GM23338 (cell line): Measurements from ENCODE around the gene HMOX2. TPM values are rescaled to one million over a fixed set of nuclear protein-coding genes. Genes with fewer than 3 reads are reported as not detected.

ENCODE experiments used
- ATAC-seq: fragments of 200-7000 bp; cut with Tn5 transposase; 3 replicates; pipeline ENCODE4 v1.9.1; 2020
- DNase-seq: peaks from one replicate; pipeline ENCODE4 v3.0.0-alpha.2; 2015; ENCODE audit warnings: low spot score
- H2AFZ ChIP-seq: fragments of 200-600 bp; sonication (generic); 2 replicates; pipeline ENCODE4 v1.8.0; 2016; ENCODE audit warnings: antibody characterized with exemption, mild to moderate bottlenecking, moderate library complexity
- H3F3A ChIP-seq: fragments of 200-600 bp; sonication (generic); replicated peaks from 2 replicates; pipeline ENCODE4 v1.8.0; 2017; ENCODE audit warnings: antibody characterized with exemption, mixed run types, low read depth
- H3K27ac ChIP-seq: fragments of 200-600 bp; sonication (generic); 2 replicates; pipeline ENCODE4 v1.6.1; 2016; ENCODE audit warnings: low read depth
- H3K27me3 ChIP-seq: fragments of 200-600 bp; sonication (generic); 2 replicates; pipeline ENCODE4 v1.8.0; 2016; ENCODE audit warnings: mild to moderate bottlenecking, mixed run types, moderate library complexity; ENCODE audit not compliant: insufficient read depth
- H3K36me3 ChIP-seq: fragments of 200-600 bp; sonication (generic); 2 replicates; pipeline ENCODE4 v1.8.0; 2016; ENCODE audit warnings: mild to moderate bottlenecking; ENCODE audit not compliant: insufficient read depth
- H3K4me1 ChIP-seq: fragments of 200-600 bp; sonication (generic); 2 replicates; pipeline ENCODE4 v1.8.0; 2016; ENCODE audit warnings: mild to moderate bottlenecking, moderate library complexity; ENCODE audit not compliant: insufficient read depth
- H3K4me2 ChIP-seq: fragments of 200-600 bp; sonication (generic); 2 replicates; pipeline ENCODE4 v1.7.1; 2017; ENCODE audit warnings: mixed run types
- H3K4me3 ChIP-seq: fragments of 200-600 bp; sonication (generic); 2 replicates; pipeline ENCODE4 v1.6.1; 2016; ENCODE audit warnings: mixed run types
- H3K79me2 ChIP-seq: fragments of 200-600 bp; sonication (generic); replicated peaks from 2 replicates; pipeline ENCODE4 v1.8.0; 2017; ENCODE audit warnings: mild to moderate bottlenecking; ENCODE audit not compliant: insufficient read depth
- H3K9me2 ChIP-seq: fragments of 200-600 bp; sonication (generic); 2 replicates; pipeline ENCODE4 v1.8.0; 2017; ENCODE audit not compliant: insufficient read depth
- H4K20me1 ChIP-seq: fragments of 200-600 bp; sonication (generic); replicated peaks from 2 replicates; pipeline ENCODE4 v1.8.0; 2017; ENCODE audit warnings: mild to moderate bottlenecking; ENCODE audit not compliant: insufficient read depth
- H3K27ac Mint-ChIP-seq: 2 replicates; pipeline ENCODE4 v1.8.0; 2020; ENCODE audit warnings: inconsistent platforms, mild to moderate bottlenecking, moderate library complexity, mixed read lengths
- H3K27me3 Mint-ChIP-seq: 3 replicates; pipeline ENCODE4 v1.8.0; 2022; ENCODE audit warnings: low read depth, mild to moderate bottlenecking, moderate library complexity, mixed read lengths, inconsistent platforms; ENCODE audit not compliant: insufficient read depth, poor library complexity
- H3K36me3 Mint-ChIP-seq: 3 replicates; pipeline ENCODE4 v1.8.0; 2021; ENCODE audit warnings: low read depth, mild to moderate bottlenecking, inconsistent platforms, moderate library complexity, mixed read lengths
- H3K4me1 Mint-ChIP-seq: 3 replicates; pipeline ENCODE4 v1.8.0; 2020; ENCODE audit warnings: mild to moderate bottlenecking, inconsistent platforms, mixed read lengths
- H3K4me3 Mint-ChIP-seq: 3 replicates; pipeline ENCODE4 v1.8.0; 2021; ENCODE audit warnings: moderate library complexity, mild to moderate bottlenecking, inconsistent platforms, mixed read lengths
- H3K9me3 Mint-ChIP-seq: 3 replicates; pipeline ENCODE4 v1.8.0; 2020; ENCODE audit warnings: moderate library complexity, mild to moderate bottlenecking, inconsistent platforms, mixed read lengths
- CREB1 ChIP-seq: fragments of 250-450 bp; sonication (Bioruptor Pico); IDR thresholded peaks from 2 replicates; pipeline ENCODE4 v1.5.0; 2020; ENCODE audit warnings: low read depth, mild to moderate bottlenecking, moderate library complexity
- CTCF ChIP-seq, 2 experiments: fragments of 200-600 bp in 1 of 2; sonication (generic) in 1 of 2; conservative IDR thresholded peaks; 2 replicates each; pipeline versions ENCODE4 v1.5.1 to v1.6.1; 2016 to 2017; ENCODE audit warnings: antibody characterized with exemption in 2 of 2, low read depth in 2 of 2, mild to moderate bottlenecking in 2 of 2, moderate library complexity in 1 of 2
- ETS1 ChIP-seq: IDR thresholded peaks from 2 replicates; pipeline ENCODE4 v1.6.1; 2016; ENCODE audit warnings: antibody characterized with exemption
- EZH2 ChIP-seq: fragments of 200-600 bp; sonication (generic); IDR thresholded peaks from one replicate; pipeline ENCODE4 v1.8.0; 2017; ENCODE audit warnings: antibody characterized with exemption, mild to moderate bottlenecking, low read depth; ENCODE audit not compliant: unreplicated experiment
- EZH2phosphoT487 ChIP-seq: fragments of 200-600 bp; sonication (generic); IDR thresholded peaks from one replicate; pipeline ENCODE4 v1.8.1; 2018; ENCODE audit warnings: antibody characterized with exemption; ENCODE audit not compliant: unreplicated experiment
- JUNB ChIP-seq: IDR thresholded peaks from one replicate; pipeline ENCODE4 v1.6.1; 2016; ENCODE audit warnings: antibody characterized with exemption; ENCODE audit not compliant: unreplicated experiment
- NANOG ChIP-seq: IDR thresholded peaks from 2 replicates; pipeline ENCODE4 v1.6.1; 2016; ENCODE audit warnings: antibody characterized with exemption, borderline replicate concordance
- POLR2AphosphoS5 ChIP-seq: IDR thresholded peaks from 2 replicates; pipeline ENCODE4 v1.6.1; 2016; ENCODE audit warnings: antibody characterized with exemption, low read depth
- STAT1 ChIP-seq: IDR thresholded peaks from one replicate; pipeline ENCODE4 v1.6.1; 2016; ENCODE audit warnings: antibody characterized with exemption; ENCODE audit not compliant: unreplicated experiment
- ZNF114 ChIP-seq: fragments of 250-450 bp; sonication (Bioruptor Pico); IDR thresholded peaks from 2 replicates; pipeline ENCODE4 v1.5.0; 2020; ENCODE audit warnings: mild to moderate bottlenecking, moderate library complexity
- ZNF331 ChIP-seq: fragments of 250-450 bp; sonication (Bioruptor Pico); IDR thresholded peaks from 2 replicates; pipeline ENCODE4 v1.5.0; 2020; ENCODE audit warnings: low read depth, mild to moderate bottlenecking, moderate library complexity
- polyA plus RNA-seq: library from polyadenylated mRNA; unstranded; fragments of >200 nt; fragmentation: Nextera tagmentation; extraction: Ambion mirVana; gene quantifications from 2 replicates; pipeline ENCODE4 v1.2.1, GENCODE V29; 2016
- total RNA-seq: library from RNA; depleted of rRNA; stranded (reverse); fragments of >200 nt; shearing (Covaris generic); gene quantifications from 2 replicates; pipeline ENCODE4 v1.2.3, GENCODE V29; 2014
- TF ChIP-seq, protein P1 (sequence below): IDR thresholded peaks from one replicate; pipeline ENCODE4 v1.6.1; 2018; ENCODE audit warnings: antibody characterized with exemption; ENCODE audit not compliant: unreplicated experiment
- TF ChIP-seq, protein P2 (sequence below): fragments of 250-450 bp; sonication (Bioruptor Pico); IDR thresholded peaks from 2 replicates; pipeline ENCODE4 v1.5.0; 2020; ENCODE audit warnings: mild to moderate bottlenecking, moderate library complexity

Gene HMOX2
- total and polyA plus RNA-seq, 2 experiments from 2014 or later: 33.0 to 38.1 TPM

GRCh38 chr16:4433228-4433627 is 43.0 kb upstream of the HMOX2 start:
- Histone ChIP-seq H3K4me3 (no peak overlapping the region), H3K79me2 (peaks cover 23% of the 10 kb centered on the region), H3K4me1 (no peaks in the 10 kb centered on the region), H3K27me3 (no peaks in the 10 kb centered on the region), H3K4me2 (no peak overlapping the region), H3K9me2 (no peaks in the 10 kb centered on the region), H2AFZ (no peak overlapping the region), H4K20me1 (peaks cover 21% of the 10 kb centered on the region), H3K27ac (no peak overlapping the region), H3F3A (no peaks in the 10 kb centered on the region), H3K36me3 (peaks cover 36% of the 10 kb centered on the region; the same call in 1 of the 2 replicates)
- Mint-ChIP-seq H3K27ac (no peak overlapping the region; the same call in 1 of the 2 replicates), H3K4me1 (no peaks in the 10 kb centered on the region), H3K4me3 (no peak overlapping the region), H3K36me3 (peaks cover 48% of the 10 kb centered on the region), H3K9me3 (no peaks in the 10 kb centered on the region), H3K27me3 (peaks cover 4% of the 10 kb centered on the region)
- TF ChIP-seq EZH2: no peak
- TF ChIP-seq EZH2phosphoT487: no peak
- TF ChIP-seq NANOG: no peak
- no peak for TF ChIP-seq JUNB
- no peak for TF ChIP-seq ZNF331 (CRISPR knock-in tag)
- TF ChIP-seq, protein P1, sequence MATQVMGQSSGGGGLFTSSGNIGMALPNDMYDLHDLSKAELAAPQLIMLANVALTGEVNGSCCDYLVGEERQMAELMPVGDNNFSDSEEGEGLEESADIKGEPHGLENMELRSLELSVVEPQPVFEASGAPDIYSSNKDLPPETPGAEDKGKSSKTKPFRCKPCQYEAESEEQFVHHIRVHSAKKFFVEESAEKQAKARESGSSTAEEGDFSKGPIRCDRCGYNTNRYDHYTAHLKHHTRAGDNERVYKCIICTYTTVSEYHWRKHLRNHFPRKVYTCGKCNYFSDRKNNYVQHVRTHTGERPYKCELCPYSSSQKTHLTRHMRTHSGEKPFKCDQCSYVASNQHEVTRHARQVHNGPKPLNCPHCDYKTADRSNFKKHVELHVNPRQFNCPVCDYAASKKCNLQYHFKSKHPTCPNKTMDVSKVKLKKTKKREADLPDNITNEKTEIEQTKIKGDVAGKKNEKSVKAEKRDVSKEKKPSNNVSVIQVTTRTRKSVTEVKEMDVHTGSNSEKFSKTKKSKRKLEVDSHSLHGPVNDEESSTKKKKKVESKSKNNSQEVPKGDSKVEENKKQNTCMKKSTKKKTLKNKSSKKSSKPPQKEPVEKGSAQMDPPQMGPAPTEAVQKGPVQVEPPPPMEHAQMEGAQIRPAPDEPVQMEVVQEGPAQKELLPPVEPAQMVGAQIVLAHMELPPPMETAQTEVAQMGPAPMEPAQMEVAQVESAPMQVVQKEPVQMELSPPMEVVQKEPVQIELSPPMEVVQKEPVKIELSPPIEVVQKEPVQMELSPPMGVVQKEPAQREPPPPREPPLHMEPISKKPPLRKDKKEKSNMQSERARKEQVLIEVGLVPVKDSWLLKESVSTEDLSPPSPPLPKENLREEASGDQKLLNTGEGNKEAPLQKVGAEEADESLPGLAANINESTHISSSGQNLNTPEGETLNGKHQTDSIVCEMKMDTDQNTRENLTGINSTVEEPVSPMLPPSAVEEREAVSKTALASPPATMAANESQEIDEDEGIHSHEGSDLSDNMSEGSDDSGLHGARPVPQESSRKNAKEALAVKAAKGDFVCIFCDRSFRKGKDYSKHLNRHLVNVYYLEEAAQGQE: no peak
- TF ChIP-seq CREB1 (CRISPR knock-in tag): no peak
- no peak for TF ChIP-seq STAT1
- no peak for TF ChIP-seq POLR2AphosphoS5
- TF ChIP-seq ETS1: no peak
- TF ChIP-seq, protein P2, sequence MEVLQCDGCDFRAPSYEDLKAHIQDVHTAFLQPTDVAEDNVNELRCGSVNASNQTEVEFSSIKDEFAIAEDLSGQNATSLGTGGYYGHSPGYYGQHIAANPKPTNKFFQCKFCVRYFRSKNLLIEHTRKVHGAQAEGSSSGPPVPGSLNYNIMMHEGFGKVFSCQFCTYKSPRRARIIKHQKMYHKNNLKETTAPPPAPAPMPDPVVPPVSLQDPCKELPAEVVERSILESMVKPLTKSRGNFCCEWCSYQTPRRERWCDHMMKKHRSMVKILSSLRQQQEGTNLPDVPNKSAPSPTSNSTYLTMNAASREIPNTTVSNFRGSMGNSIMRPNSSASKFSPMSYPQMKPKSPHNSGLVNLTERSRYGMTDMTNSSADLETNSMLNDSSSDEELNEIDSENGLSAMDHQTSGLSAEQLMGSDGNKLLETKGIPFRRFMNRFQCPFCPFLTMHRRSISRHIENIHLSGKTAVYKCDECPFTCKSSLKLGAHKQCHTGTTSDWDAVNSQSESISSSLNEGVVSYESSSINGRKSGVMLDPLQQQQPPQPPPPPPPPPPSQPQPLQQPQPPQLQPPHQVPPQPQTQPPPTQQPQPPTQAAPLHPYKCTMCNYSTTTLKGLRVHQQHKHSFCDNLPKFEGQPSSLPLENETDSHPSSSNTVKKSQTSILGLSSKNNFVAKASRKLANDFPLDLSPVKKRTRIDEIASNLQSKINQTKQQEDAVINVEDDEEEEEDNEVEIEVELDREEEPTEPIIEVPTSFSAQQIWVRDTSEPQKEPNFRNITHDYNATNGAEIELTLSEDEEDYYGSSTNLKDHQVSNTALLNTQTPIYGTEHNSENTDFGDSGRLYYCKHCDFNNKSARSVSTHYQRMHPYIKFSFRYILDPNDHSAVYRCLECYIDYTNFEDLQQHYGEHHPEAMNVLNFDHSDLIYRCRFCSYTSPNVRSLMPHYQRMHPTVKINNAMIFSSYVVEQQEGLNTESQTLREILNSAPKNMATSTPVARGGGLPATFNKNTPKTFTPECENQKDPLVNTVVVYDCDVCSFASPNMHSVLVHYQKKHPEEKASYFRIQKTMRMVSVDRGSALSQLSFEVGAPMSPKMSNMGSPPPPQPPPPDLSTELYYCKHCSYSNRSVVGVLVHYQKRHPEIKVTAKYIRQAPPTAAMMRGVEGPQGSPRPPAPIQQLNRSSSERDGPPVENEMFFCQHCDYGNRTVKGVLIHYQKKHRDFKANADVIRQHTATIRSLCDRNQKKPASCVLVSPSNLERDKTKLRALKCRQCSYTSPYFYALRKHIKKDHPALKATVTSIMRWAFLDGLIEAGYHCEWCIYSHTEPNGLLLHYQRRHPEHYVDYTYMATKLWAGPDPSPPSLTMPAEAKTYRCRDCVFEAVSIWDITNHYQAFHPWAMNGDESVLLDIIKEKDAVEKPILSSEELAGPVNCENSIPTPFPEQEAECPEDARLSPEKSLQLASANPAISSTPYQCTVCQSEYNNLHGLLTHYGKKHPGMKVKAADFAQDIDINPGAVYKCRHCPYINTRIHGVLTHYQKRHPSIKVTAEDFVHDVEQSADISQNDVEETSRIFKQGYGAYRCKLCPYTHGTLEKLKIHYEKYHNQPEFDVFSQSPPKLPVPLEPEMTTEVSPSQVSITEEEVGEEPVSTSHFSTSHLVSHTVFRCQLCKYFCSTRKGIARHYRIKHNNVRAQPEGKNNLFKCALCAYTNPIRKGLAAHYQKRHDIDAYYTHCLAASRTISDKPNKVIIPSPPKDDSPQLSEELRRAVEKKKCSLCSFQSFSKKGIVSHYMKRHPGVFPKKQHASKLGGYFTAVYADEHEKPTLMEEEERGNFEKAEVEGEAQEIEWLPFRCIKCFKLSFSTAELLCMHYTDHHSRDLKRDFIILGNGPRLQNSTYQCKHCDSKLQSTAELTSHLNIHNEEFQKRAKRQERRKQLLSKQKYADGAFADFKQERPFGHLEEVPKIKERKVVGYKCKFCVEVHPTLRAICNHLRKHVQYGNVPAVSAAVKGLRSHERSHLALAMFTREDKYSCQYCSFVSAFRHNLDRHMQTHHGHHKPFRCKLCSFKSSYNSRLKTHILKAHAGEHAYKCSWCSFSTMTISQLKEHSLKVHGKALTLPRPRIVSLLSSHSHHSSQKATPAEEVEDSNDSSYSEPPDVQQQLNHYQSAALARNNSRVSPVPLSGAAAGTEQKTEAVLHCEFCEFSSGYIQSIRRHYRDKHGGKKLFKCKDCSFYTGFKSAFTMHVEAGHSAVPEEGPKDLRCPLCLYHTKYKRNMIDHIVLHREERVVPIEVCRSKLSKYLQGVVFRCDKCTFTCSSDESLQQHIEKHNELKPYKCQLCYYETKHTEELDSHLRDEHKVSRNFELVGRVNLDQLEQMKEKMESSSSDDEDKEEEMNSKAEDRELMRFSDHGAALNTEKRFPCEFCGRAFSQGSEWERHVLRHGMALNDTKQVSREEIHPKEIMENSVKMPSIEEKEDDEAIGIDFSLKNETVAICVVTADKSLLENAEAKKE (CRISPR knock-in tag): no peak
- no peak for TF ChIP-seq CTCF (conservative IDR thresholded peaks at IDR 0.05; ENCODE audit: low read depth in 2 of 2)
- TF ChIP-seq ZNF114 (CRISPR knock-in tag): no peak
- DNase-seq (no peak), ATAC-seq (no peak)
